ENCODE results near the gene SH3RF3.

Gene SH3RF3

GRCh38 chr2:109293663-109294062, 164.7 kb downstream of the SH3RF3 start:
- no peak for ATAC-seq
- no peak for TF ChIP-seq ZC3H10 (CRISPR knock-in tag; IDR thresholded peaks at IDR 0.05)
- TF ChIP-seq ZNF565 (CRISPR knock-in tag; conservative IDR thresholded peaks at IDR 0.05; ENCODE audit: low read depth) = no peak
- TF ChIP-seq ZNF8 (CRISPR knock-in tag; IDR thresholded peaks at IDR 0.05) = no peak
- no peak for TF ChIP-seq PATZ1 (CRISPR knock-in tag; IDR thresholded peaks at IDR 0.05; ENCODE audit: borderline replicate concordance)
- no peak for TF ChIP-seq GLIS3 (CRISPR knock-in tag; IDR thresholded peaks at IDR 0.05)
- TF ChIP-seq ZFP30 (CRISPR knock-in tag; IDR thresholded peaks at IDR 0.05) = no peak
- TF ChIP-seq, protein P1, sequence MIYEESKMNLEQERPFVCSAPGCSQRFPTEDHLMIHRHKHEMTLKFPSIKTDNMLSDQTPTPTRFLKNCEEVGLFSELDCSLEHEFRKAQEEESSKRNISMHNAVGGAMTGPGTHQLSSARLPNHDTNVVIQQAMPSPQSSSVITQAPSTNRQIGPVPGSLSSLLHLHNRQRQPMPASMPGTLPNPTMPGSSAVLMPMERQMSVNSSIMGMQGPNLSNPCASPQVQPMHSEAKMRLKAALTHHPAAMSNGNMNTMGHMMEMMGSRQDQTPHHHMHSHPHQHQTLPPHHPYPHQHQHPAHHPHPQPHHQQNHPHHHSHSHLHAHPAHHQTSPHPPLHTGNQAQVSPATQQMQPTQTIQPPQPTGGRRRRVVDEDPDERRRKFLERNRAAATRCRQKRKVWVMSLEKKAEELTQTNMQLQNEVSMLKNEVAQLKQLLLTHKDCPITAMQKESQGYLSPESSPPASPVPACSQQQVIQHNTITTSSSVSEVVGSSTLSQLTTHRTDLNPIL (CRISPR knock-in tag; IDR thresholded peaks at IDR 0.05; ENCODE audit: low read depth) = no peak
- TF ChIP-seq, protein P2, sequence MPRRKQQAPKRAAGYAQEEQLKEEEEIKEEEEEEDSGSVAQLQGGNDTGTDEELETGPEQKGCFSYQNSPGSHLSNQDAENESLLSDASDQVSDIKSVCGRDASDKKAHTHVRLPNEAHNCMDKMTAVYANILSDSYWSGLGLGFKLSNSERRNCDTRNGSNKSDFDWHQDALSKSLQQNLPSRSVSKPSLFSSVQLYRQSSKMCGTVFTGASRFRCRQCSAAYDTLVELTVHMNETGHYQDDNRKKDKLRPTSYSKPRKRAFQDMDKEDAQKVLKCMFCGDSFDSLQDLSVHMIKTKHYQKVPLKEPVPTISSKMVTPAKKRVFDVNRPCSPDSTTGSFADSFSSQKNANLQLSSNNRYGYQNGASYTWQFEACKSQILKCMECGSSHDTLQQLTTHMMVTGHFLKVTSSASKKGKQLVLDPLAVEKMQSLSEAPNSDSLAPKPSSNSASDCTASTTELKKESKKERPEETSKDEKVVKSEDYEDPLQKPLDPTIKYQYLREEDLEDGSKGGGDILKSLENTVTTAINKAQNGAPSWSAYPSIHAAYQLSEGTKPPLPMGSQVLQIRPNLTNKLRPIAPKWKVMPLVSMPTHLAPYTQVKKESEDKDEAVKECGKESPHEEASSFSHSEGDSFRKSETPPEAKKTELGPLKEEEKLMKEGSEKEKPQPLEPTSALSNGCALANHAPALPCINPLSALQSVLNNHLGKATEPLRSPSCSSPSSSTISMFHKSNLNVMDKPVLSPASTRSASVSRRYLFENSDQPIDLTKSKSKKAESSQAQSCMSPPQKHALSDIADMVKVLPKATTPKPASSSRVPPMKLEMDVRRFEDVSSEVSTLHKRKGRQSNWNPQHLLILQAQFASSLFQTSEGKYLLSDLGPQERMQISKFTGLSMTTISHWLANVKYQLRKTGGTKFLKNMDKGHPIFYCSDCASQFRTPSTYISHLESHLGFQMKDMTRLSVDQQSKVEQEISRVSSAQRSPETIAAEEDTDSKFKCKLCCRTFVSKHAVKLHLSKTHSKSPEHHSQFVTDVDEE (CRISPR knock-in tag; IDR thresholded peaks at IDR 0.05) = no peak
- no peak for TF ChIP-seq ZNF70 (CRISPR knock-in tag; IDR thresholded peaks at IDR 0.05)

DNA sequence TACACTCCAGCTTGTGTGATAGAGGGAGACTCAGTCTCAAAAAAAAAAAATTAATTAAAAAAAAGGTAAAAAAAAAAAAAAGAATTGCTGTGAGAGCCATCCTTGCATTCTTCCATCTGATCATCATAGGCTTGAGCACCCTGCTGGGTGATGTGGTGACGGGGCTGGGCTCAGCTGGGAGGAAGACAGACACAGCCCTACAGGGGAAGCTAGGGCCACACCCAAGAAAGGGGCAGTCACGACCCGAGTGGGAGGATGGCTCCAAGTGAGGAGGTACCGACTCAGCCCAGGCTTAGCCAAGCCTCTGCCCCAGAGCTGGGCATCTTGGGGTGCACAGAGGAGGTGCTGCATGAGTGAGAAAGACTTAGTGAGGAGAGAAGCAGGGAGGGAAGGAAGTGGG, 165.5 kb downstream of the SH3RF3 start:
- no peak for ATAC-seq
- TF ChIP-seq, protein P1 (CRISPR knock-in tag; IDR thresholded peaks at IDR 0.05; ENCODE audit: low read depth) = no peak
- TF ChIP-seq ARNTL (CRISPR knock-in tag; IDR thresholded peaks at IDR 0.05; ENCODE audit: borderline replicate concordance, low read depth) = no peak
- TF ChIP-seq ZC3H10 (CRISPR knock-in tag; IDR thresholded peaks at IDR 0.05) = no peak
- TF ChIP-seq ZNF70 (CRISPR knock-in tag; IDR thresholded peaks at IDR 0.05) = no peak
- no peak for TF ChIP-seq TCF4 (CRISPR knock-in tag; IDR thresholded peaks at IDR 0.05; ENCODE audit: borderline replicate concordance)
- TF ChIP-seq ZNF8 (CRISPR knock-in tag; IDR thresholded peaks at IDR 0.05) = no peak
- TF ChIP-seq GLIS3 (CRISPR knock-in tag; IDR thresholded peaks at IDR 0.05) = no peak
- TF ChIP-seq, protein P3, sequence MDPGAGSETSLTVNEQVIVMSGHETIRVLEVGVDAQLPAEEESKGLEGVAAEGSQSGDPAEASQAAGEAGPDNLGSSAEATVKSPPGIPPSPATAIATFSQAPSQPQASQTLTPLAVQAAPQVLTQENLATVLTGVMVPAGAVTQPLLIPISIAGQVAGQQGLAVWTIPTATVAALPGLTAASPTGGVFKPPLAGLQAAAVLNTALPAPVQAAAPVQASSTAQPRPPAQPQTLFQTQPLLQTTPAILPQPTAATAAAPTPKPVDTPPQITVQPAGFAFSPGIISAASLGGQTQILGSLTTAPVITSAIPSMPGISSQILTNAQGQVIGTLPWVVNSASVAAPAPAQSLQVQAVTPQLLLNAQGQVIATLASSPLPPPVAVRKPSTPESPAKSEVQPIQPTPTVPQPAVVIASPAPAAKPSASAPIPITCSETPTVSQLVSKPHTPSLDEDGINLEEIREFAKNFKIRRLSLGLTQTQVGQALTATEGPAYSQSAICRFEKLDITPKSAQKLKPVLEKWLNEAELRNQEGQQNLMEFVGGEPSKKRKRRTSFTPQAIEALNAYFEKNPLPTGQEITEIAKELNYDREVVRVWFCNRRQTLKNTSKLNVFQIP (CRISPR knock-in tag; IDR thresholded peaks at IDR 0.05; ENCODE audit: borderline replicate concordance, low read depth) = no peak
- no peak for TF ChIP-seq OSR1 (CRISPR knock-in tag; IDR thresholded peaks at IDR 0.05)
- TF ChIP-seq, protein P2 (CRISPR knock-in tag; IDR thresholded peaks at IDR 0.05) = no peak
- no peak for TF ChIP-seq BACH2 (CRISPR knock-in tag; IDR thresholded peaks at IDR 0.05; ENCODE audit: borderline replicate concordance)
- no peak for TF ChIP-seq ESRRG (CRISPR knock-in tag; IDR thresholded peaks at IDR 0.05)
- TF ChIP-seq RARB (CRISPR knock-in tag; IDR thresholded peaks at IDR 0.05) = no peak

Data from SK-N-SH treated with all-trans-retinoic acid at 6 μM for 48 hours (cell line).